DND-41 (cell line): ENCODE data around the gene CDK19.

Experiments
- ATAC-seq: fragments of 200-7000 bp; cut with Tn5 transposase; 3 replicates; pipeline ENCODE4 v1.9.1; 2021; ENCODE audit warnings: low read depth; ENCODE audit not compliant: insufficient read depth
- DNase-seq: peaks from one replicate; pipeline ENCODE4 v3.0.0-alpha.2; 2020
- H2AFZ ChIP-seq: 2 replicates; pipeline ENCODE4 v1.6.0; 2012; ENCODE audit warnings: low read depth, low read length
- H3K27ac ChIP-seq: 2 replicates; pipeline ENCODE4 v1.5.1; 2012; ENCODE audit warnings: low read length, inconsistent platforms
- H3K27me3 ChIP-seq: fragments of 200-600 bp; sonication (generic); 2 replicates; pipeline ENCODE4 v1.6.0; 2012; ENCODE audit warnings: low read length, mild to moderate bottlenecking, inconsistent platforms; ENCODE audit not compliant: insufficient read depth, poor library complexity
- H3K36me3 ChIP-seq: 2 replicates; pipeline ENCODE4 v1.5.1; 2012; ENCODE audit warnings: low read length, inconsistent platforms; ENCODE audit not compliant: insufficient read depth
- H3K4me1 ChIP-seq: 2 replicates; pipeline ENCODE4 v1.5.1; 2012; ENCODE audit warnings: mild to moderate bottlenecking, low read length; ENCODE audit not compliant: insufficient read depth
- H3K4me2 ChIP-seq: 2 replicates; pipeline ENCODE4 v1.6.0; 2012; ENCODE audit warnings: mild to moderate bottlenecking, moderate library complexity, low read length, inconsistent platforms; ENCODE audit not compliant: insufficient read depth
- H3K4me3 ChIP-seq, 2 experiments: fragments of 200-600 bp in 1 of 2; shearing (Covaris generic) in 1 of 2; 2 replicates each; pipeline ENCODE4 v1.5.1; 2012 to 2016; ENCODE audit warnings: inconsistent platforms in 2 of 2, low read length in 2 of 2, mild to moderate bottlenecking in 2 of 2, low read depth in 1 of 2, moderate library complexity in 1 of 2
- H3K79me2 ChIP-seq: 2 replicates; pipeline ENCODE4 v1.6.0; 2012; ENCODE audit warnings: low read length, inconsistent platforms; ENCODE audit not compliant: insufficient read depth
- H3K9ac ChIP-seq: 2 replicates; pipeline ENCODE4 v1.6.0; 2012; ENCODE audit warnings: low read depth, mild to moderate bottlenecking, inconsistent platforms, low read length, moderate library complexity
- H3K9me3 ChIP-seq: 2 replicates; pipeline ENCODE4 v1.5.1; 2012; ENCODE audit warnings: low read length, moderate library complexity, mild to moderate bottlenecking, inconsistent platforms; ENCODE audit not compliant: insufficient read depth, severe bottlenecking
- H4K20me1 ChIP-seq: 2 replicates; pipeline ENCODE4 v1.6.0; 2012; ENCODE audit warnings: low read length; ENCODE audit not compliant: insufficient read depth
- EZH2 ChIP-seq: IDR thresholded peaks from 3 replicates; pipeline ENCODE4 v1.6.1; 2012; ENCODE audit warnings: borderline replicate concordance, low read depth, mild to moderate bottlenecking, moderate library complexity, low read length, inconsistent platforms; ENCODE audit not compliant: severe bottlenecking
- TF ChIP-seq, protein P1 (sequence below): IDR thresholded peaks from 2 replicates; pipeline ENCODE4 v1.5.1; 2012; ENCODE audit warnings: borderline replicate concordance, low read length, moderate library complexity, mild to moderate bottlenecking; ENCODE audit not compliant: poor library complexity, severe bottlenecking; ENCODE audit errors: extremely low read depth

Gene CDK19

GRCh38 chr6:110683241-110683640 is 132.0 kb downstream of the CDK19 start:
- no peaks in the 10 kb centered on the region for H3K9me3 ChIP-seq
- H2AFZ ChIP-seq = no peak overlapping the region
- H3K9ac ChIP-seq = no peak overlapping the region
- no peaks in the 10 kb centered on the region for H3K4me1 ChIP-seq
- H3K4me3 ChIP-seq = no peak overlapping the region
- DNase-seq (no peak), ATAC-seq (no peak)
- no peaks in the 10 kb centered on the region for H4K20me1 ChIP-seq
- no peak for TF ChIP-seq EZH2
- TF ChIP-seq, protein P1, sequence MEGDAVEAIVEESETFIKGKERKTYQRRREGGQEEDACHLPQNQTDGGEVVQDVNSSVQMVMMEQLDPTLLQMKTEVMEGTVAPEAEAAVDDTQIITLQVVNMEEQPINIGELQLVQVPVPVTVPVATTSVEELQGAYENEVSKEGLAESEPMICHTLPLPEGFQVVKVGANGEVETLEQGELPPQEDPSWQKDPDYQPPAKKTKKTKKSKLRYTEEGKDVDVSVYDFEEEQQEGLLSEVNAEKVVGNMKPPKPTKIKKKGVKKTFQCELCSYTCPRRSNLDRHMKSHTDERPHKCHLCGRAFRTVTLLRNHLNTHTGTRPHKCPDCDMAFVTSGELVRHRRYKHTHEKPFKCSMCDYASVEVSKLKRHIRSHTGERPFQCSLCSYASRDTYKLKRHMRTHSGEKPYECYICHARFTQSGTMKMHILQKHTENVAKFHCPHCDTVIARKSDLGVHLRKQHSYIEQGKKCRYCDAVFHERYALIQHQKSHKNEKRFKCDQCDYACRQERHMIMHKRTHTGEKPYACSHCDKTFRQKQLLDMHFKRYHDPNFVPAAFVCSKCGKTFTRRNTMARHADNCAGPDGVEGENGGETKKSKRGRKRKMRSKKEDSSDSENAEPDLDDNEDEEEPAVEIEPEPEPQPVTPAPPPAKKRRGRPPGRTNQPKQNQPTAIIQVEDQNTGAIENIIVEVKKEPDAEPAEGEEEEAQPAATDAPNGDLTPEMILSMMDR = no peak
- H3K36me3 ChIP-seq = no peaks in the 10 kb centered on the region
- H3K79me2 ChIP-seq = 0 out of 2 replicates have a peak, but pooled peaks cover 3% of the 10 kb centered on the region
- no peak overlapping the region for H3K27ac ChIP-seq
- H3K4me2 ChIP-seq = no peak overlapping the region
- no peaks in the 10 kb centered on the region for H3K27me3 ChIP-seq

DNA sequence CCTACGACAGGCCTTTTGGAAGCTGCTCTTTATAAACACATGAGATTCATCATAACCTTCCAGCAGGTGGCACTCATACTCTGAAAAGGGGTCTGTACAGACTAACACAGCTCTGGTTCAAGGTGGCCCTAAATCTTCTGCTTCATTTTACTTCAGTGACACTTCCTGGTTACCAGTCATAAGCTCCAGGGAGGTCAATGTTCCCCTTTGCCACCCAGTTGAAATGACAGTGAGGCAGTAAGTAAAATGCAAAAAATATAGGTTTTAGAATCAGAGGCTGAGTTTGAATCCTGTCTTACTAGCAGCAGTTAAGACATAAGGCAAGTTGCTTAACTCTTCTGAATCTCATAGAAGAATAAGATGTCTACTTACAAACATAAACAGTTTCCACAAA is 132.8 kb downstream of the CDK19 start:
- no peaks in the 10 kb centered on the region for H3K4me1 ChIP-seq
- DNase-seq = peak; percentile 71
- no peak overlapping the region for H3K4me3 ChIP-seq
- no peak for TF ChIP-seq EZH2
- TF ChIP-seq, protein P1 = peak; percentile 81
- H3K79me2 ChIP-seq = 0 out of 2 replicates have a peak, but pooled peaks cover 3% of the 10 kb centered on the region
- ATAC-seq = peak; percentile 100
- H3K9me3 ChIP-seq = no peaks in the 10 kb centered on the region
- no peaks in the 10 kb centered on the region for H4K20me1 ChIP-seq
- no peaks in the 10 kb centered on the region for H3K27me3 ChIP-seq
- no peak overlapping the region for H3K9ac ChIP-seq
- no peak overlapping the region for H3K4me2 ChIP-seq
- H3K27ac ChIP-seq = no peak overlapping the region
- H3K36me3 ChIP-seq = no peaks in the 10 kb centered on the region
- peak overlapping the region; percentile 32; the same call in 1 of the 2 replicates for H2AFZ ChIP-seq

DNA sequence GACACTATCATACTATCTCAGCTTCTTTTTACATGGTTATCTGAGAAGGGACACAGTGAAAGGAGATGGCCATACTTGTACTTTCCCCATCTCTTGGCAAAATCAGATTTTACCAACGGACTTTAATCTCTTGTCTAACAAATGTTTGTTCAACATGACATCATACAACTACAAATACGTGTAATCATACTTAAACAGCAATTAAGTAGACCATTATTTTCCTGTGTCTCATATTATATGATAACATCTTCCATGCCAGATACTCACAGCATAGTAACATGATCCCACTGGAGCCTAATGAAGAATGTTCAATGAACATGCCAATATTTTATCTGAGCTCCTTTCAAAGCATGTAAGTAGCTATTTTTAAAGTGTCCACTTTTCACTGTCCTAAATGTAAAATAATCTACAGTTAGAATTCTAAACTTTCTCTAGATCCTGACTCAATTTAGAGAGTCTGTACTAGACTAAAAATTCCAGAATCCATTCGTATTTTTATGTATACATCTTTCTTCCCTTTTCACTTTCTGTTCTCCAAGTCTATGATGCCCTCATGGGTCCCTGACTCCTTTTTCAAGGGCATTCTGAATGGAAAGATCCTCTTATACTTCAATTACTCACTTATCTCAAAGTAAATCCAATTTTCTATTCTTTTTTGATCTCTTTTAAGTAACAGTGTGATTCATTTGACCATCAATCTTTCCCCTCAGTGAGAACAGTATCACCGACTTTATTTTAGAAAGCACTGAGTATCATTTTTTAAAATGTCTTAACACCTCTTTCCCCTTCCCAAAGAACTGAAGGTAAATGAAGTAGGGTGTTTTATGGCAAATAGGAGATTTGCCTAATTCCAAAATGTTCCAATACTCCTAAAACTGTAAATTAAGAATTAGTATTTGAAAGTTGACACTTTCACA is 133.5 kb downstream of the CDK19 start:
- Histone ChIP-seq H3K9ac (no peak overlapping the region), H4K20me1 (no peaks in the 10 kb centered on the region), H3K27me3 (no peaks in the 10 kb centered on the region), H3K79me2 (0 out of 2 replicates have a peak, but pooled peaks cover 3% of the 10 kb centered on the region), H2AFZ (no peak overlapping the region), H3K4me2 (no peak overlapping the region), H3K9me3 (no peaks in the 10 kb centered on the region), H3K27ac (no peak overlapping the region), H3K36me3 (no peaks in the 10 kb centered on the region), H3K4me1 (no peaks in the 10 kb centered on the region), H3K4me3 (no peak overlapping the region)
- DNase-seq (no peak), ATAC-seq (no peak)
- TF ChIP-seq EZH2 = no peak
- TF ChIP-seq, protein P1 = no peak
